ENCODE data around the gene HSD3B1.
"Not testable (repeated sequence)": the region's sequence is repeated elsewhere in the genome, so short reads cannot be mapped to it uniquely, and the experiment has no call there.

The HSD3B1 gene

DNA sequence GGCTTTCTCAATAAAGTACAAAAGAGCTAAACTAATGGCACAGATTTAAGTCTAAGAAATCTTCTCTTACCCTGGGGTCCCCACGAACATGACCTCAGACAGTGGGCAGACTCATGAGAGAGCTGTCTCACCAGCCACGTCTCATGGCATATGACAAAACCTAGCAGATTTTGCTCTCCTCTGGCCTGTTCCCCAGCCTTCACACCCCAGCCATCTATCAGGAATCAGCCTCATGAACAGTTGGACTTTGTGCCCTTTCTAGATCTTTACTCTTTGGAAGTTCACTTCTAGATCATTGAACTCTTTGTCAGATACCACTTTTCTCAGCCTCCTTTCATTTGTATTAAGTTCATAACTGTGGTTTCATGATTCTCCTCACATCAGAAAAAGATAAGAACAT is 14.2 kb upstream of the HSD3B1 start:
- DNase-seq: no peak

DNA sequence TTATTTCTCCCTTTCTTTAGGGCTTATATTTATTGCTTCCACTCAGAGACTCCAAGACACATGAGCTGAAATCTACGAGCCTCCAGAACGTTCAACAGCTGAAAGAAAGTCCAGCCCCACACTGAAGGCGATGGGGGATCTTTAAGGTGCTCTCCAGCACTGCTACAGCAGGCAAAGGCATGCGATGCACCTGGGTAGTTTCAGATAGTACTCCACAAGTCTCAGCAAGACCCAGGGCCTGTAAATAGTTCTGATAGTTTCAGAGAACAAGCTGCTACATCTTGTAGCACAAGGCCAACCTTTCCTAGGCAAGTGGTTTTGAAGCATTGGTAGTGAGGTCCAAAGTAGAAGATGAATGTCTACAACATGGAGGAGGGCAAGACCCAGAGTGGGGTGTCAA is 2.2 kb upstream of the HSD3B1 start:
- DNase-seq: no peak

DNA sequence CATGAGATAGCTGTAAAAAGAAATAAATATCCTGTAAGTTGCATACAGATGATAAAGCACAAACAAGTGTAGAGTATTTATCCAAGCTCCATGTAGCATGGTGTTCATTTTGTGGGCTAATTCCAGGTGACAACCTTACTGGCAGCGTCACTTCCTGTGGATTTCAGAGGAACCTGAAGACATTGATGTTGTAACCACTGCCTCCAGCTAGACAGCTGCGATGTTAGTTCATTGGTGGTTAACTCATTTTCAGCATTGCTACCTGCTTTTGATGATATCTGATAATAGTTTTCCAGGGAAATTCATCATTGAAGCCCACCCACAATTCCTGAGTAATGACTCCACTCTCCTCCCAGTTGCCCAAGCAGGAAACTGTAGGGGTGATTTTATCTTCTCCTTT is 3.0 kb downstream of the HSD3B1 start:
- DNase-seq: no peak

DNA sequence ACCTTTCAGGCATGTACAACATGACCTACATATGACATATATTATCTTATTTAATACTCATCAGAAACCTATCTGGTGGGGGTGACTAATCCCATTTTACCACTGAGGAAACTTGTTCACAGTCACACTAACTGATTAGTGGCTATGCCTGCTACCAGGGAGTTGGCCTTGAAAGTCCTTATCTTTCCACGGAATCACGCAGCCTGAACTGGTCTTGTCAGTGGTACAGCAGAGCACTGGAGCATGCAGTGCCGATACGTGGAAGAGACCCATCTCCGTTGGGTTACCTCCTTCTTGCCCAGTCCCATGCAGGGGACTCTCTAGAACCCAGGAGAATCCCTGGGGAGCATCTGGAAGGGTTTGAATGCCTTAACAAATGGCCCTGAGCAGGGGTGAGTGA is 8.2 kb downstream of the HSD3B1 start:
- DNase-seq: no peak

DNA sequence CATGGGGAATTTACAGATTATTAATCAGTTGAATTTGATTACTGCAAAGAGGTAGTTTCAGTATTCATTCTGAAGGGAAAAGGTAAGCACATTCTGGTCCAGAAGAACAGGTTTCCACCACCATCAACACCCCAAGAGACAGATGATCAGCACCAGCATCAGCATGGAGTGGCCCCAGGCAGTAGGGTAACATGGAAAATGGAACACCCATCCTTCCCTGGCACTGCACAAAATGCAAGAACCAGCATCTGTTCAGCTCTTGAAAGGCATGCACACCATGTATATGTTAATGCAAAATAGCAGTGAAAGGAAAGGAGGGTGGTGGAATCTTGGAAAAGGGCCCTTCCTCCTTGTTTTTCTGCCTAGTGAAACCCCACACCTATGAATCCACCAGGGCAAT is 9.2 kb downstream of the HSD3B1 start:
- no peak for DNase-seq

DNA sequence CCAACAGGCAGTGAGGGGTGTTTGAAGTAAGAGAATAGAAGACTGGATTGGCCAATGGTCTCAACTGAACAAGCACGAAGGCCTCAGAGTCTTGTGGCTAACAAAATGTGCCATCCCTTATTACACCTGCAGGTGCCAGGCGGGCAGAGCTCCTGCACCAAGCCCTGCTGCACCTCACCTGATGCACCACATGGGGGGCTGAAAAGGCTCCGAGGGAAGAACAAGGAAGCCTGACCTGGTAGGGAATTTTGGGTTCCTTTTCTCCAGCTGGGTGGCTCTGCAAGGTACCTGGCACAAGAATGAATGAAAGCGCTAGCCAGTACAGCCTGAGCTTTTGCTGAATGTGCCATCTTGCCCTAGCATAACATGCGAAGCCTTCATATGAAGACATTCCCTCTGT is 9.7 kb downstream of the HSD3B1 start:
- no peak for DNase-seq

DNA sequence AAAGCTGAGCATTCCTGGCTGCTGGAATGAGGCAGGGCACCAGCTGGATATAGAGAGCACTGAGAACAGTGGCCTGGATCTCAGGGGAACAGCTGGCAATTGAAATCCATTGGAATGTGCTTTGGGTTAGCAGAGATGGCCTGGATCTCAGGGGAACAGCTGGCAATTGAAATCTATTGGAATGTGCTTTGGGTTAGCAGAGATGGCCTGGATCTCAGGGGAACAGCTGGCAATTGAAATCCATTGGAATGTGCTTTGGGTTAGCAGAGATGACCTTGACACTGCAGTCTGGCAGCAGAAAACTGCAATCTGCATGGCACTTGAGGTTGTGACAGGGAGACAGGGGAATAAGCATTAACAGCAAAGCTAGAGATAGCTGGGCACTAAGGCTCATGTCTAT is 10.7 kb downstream of the HSD3B1 start:
- not testable (repeated sequence) for DNase-seq

DNA sequence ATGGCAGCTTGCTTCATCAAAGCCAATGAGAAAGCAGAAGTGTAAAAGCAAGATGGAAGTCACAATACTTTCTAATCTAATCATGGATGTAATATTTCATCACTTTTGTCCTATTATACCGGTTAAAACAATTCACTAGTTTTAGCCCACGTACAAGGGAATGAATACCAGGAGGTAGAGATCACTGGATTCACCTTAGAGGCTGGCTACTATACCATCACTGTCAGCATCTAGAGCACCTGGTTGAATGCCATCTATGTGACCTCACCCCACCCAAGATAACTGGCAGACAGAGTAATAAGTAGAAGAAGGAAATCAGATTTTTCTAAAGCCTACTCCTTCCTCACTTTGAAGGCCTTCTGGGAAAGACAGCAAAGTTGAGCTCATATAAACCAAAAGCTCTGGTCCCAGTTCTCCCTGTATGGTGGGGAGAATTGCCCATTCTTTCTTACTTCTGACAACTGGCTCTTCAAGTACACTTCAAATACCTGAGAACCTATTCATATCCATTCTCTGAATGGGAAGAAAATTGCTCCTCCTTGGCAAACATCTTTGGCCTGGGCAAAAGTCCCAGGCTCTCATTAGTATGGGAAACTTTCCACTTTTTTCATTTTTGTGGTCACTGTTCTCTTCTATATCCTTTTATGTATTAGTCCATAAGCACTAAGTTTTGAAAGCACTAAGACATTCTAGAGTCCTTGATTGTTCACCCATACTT is 24.8 kb downstream of the HSD3B1 start:
- DNase-seq: no peak

DNA sequence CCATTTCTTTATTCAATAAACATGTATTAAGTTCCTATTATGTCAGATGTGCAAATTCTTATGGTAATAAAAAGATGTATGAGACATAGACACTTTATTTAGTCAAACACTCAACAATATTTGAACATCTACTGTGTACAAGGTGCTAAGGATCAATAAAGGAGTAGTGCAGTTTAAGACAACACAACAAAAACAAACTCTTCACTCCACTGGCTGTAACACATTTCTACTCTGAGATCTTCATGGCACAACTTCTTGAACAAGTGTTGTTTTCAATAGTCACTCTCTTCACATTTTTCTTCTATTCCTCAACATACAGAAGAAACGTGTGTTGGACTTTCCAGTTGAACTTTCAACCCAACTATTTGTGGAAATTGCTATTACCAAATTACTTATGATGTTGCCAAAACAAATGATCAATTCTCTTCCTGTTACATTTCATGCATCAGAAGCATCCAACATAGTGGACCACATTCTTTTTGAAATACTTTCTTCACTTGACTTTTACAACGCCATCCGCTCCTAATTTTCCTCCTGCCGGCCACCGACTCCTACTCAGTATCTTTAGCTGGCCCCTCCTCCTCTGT is 25.4 kb downstream of the HSD3B1 start:
- DNase-seq: no peak

DNA sequence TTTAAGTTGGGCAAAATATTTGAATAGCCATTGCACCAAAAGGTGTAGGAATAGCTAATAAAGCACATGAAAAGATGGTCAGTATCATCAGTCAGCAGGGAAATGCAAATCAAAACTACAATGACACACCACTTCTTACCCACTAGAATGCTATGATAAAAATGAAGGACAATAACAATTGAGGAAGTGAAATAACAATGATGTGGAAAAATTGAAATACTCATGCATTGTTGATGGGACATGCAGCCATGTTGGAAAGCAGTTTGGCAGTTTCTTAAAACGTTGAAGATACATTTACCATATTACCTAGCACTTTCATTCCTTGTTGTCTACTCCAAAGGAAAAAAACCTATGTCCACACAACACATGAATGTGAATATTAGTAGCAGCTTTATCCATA is 28.4 kb downstream of the HSD3B1 start:
- DNase-seq: no peak

DNA sequence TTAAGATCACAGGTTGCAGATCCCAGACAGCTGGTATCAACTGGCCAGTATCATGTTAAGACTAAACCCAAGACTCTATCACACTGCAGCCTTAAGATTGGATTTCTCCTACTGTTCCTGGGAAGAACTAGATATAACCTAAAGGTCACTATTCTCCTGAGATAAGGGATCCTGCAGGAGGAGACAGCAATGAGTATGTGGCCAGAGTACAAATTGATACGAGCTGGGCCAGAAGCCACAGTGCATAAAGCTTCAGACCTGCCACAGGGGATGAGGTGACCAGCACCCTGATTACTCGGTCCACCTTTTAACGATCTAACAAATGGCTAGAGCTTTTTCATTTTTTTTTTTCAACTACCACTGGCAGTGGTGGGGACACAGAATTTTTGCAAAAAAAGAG is 31.0 kb downstream of the HSD3B1 start:
- no peak for DNase-seq

DNA sequence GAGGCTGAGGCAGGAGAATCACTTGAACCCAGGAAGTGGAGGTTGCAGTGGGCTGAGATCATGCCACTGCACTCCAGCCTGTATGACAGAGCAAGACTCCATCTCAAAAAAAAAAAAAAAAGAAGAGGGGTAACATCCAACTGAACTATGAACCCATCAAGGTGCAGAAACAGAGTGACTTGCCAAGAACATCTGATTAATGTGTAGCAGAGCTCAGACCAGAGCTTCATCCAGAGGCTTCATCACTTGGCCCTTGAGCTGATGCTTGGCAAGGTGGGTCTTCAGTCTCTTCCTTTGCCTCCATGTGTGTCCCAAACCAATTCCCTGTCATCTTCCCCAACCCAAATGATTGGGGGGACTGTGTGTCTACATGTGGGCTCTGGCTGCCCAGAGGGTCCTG is 32.6 kb downstream of the HSD3B1 start:
- no peak for DNase-seq

DNA sequence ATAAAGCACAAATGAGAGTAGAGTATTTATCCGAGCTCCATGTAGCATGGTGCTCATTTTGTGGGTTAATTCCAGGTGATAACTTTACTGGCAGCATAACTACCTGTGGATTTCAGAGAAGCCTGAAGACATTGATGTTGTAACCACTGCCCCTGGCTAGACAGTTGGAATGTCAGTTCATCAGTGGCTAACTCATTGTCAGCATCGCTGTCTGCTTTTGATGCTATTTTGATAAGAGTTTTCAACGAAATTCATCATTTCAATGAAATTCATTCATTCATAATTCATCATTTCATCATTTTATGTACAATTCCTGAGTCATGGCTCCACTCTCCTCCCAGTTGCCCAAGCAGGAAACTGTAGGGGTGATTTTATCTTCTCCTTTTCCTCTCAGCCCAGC is 34.4 kb downstream of the HSD3B1 start:
- no peak for DNase-seq

DNA sequence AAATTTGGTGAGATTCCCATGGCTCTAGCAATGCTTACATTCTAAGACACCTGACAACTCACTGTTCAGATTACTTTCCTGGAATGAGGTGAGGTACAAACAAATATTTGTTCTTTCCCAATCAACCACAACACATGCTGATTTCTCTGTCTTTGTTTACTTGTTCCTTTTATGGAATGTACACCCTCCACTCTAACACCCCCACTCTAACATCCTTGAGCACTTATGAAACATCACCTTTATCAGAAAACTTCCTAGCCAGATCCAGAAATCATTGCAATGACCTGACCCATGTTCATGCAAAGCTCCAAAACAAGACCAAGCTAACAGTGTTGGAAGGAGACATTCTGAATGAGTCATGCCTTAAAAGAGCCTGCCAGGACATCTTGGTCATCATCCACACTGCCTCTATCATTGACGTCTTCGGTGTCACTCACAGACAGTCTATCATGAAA is 35.5 kb downstream of the HSD3B1 start:
- no peak for DNase-seq

DNA sequence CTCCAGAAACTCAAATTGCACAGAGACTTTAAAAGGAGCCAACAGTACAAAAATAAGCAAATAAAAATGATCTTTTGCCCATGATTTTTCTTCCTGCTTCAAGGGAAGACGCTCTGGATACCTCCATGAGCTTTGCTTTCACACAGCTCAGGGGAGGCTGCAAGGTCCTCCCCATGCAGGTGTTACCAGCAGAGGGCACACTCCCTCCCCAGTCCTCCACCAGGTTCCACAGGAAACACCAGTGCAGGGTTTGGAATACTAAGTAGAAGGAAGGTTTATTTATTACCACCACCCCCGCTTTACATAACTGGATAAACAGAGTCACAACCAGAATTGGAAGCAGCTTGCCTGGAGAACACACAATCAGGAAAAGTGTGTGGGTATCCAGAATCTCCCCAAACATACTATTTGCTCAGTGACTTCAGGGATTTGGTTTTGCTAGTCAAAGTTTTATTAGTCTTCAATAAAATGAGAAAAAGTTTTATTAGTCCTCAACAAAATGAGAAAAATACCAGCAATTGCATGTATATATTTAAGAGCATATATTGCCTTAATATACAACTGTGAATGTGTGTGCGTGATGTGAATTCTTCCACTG is 37.3 kb downstream of the HSD3B1 start:
- DNase-seq: no peak

DNA sequence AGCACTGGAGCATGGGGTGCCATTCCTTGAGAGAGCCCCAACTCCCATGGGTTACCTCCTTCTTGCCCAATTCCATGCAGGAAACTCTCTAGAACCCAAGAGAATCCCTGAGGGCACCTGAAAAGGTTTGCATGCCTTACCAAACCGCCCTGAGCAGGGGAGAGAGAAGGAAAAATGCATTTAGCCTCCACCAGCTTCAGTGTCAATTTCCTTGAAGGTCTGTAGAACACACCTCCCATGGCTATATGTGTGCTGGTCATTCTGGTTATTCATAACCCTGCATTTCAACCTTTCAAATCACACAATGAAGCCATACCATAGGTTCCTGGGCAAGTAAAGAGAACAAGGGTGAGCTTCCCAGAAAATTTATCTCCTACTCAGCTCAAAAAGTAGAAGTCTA is 39.6 kb downstream of the HSD3B1 start:
- no peak for DNase-seq

DNA sequence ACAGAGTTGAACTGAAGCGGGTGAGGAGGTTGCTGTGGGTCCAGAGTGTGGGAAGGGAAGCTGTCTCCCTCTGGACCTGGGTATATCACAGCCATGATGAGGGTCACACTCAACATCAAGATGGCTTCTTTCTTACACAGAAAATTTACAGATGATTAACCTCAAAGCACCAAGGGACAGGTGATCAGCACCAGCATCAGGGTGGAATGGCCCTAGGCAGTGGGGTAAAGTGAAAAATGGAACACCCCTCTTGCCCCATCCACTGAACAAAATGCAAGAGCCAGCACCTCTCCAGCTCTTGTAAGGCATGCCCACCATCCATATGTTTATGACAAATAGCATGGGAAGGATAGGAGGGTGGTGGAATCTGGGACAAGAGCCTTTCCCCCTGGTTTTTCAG is 40.3 kb downstream of the HSD3B1 start:
- no peak for DNase-seq

DNA sequence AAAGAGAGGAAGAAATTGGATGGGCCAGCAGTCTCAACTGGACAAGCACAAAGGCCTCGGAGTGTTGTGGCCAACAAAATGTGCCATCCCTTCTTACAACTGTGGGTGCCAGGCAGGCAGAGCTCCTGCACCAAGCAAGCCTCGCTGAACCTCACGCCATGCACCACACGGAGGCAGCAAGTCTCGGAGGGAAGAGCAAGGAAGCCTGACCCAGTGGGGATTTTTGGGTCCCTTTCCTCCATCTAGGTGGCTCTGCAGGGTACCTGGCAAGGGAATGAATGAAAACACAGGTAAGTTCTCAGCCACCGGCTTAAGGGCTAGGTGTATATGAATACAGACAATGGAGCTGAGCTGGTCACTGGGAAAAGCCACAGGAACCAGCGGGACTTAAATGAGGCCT is 40.8 kb downstream of the HSD3B1 start:
- DNase-seq: no peak

DNA sequence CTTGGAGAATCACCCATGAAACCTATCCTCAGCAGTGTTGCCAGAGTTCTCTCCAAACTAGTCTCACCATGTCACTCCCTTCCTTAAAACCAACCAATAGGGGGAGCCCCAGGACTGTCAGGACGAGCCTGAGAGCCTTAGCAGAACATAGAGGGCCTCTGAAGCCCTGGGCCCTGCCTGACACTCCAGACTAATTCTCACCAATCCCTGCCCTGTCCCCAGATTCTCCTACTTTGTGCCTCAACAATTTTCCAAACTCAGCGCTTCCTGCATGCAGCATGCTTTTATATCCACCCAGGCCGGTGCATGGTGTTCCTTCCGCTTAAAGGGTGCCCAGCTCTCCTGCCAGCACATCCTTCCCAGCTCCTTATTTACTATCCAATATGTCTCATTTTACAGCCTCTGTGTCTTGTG is 42.7 kb downstream of the HSD3B1 start:
- no peak for DNase-seq

DNA sequence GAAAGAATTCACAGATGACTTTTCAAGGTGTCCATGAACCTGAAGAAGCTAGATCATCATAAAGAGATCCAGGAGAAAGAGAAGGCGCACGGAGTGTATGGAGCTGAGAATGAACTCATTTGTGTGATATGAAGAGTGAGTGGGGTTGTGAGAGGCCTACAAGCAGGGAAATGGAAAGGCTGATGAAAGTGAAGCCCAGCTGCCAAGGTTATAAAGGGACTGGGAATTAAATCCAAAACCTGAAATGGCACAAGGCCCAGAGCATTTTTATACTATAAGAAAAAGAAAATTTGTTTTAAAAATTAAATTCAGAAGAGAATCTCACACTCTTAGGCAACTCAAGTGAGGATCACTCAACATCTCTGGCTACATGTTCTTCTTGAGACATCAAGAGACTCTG is 43.4 kb downstream of the HSD3B1 start:
- DNase-seq: no peak

DNA sequence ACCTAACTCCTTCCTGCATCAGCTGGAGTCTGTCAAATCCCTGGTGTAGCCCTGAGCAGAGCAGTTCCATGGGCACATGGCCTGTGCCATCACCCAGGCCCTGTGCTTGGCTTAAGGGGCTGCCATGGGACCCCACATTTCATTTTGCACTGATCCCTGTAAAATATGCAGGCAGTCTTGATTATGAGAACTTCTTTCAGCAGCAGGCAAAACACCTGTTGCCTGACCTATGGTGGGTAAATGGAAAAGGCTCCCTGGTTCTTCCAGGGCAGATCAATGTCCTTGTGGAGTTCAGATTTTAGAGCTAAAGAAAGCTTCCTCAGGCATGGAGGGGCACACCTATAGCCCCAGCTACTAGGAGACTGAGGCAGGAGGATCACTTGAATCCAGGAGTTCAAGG is 44.2 kb downstream of the HSD3B1 start:
- DNase-seq: no peak

DNA sequence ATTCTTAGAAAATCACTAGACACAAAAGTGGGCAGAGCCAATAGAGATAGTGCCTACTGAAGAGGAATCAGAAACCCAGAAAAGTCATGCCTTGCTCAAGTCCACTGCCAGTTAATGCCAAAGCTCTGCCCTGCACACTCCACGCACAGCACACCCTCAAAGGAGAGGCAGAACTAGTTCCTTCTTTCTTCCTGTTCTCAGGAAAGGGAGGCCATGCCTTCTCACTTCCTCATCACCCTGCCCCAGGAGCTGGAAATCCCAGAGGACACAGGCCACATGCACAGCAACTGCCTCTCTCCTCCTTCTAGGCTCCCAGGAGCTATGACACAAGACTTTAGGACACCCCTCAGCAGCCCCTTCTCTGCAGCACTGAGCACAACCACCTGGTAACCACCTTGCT is 45.6 kb downstream of the HSD3B1 start:
- DNase-seq: not testable (repeated sequence)

DNA sequence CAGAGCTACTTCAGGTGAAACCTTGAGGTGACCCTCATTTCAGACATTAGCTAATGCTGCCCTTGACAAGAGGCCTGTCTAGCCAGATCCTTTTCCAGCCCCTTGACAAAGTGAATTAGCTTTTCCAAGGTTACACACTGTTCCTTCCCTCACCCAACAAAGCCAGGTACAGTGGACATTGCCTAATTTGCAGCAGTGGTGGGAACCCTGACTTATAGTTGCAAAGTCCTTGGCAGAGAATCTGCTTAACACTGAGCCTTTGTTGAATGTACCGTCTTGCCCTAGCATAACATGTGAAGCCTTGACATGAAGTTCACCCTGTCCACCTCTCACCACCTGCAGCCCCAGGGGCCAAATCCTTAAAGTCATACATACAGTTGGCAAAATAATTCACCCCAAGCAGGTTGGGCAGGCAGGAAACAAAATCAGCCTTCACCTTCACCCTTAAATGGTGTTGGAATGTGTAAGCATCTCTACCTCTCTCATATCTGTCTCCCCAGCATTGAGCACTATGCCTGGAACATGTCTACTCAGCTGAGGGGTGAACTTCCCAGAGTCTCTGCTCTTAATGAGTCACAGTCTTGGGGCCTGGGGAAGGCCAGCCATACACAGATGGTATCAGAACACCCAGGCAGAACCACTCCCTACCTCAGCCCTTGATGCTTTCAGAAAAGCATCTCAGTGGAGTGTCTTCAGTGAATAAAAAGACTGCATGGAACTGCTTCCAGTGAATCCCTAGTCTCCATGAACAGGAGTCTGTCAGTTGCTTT is 46.5 kb downstream of the HSD3B1 start:
- not testable (repeated sequence) for DNase-seq

DNA sequence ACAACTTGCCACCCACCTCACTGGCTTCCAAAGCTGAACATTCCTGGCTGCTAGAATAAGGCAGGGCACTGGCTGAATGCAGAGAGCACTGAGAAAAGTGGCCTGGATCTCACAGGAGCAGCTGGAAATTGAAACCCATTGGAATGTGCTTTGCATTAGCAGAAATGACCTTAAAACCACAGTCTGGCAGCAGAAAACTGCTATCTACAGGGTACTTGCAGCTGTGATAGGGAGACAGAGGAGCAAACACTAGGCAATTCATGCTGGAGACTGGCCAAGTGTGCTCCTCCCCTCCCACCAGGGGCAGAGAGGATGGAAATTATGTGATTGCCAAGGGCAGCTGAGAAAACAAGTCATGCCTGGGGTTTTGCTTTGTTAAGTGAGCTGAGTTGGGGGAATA is 47.2 kb downstream of the HSD3B1 start:
- no peak for DNase-seq

All from CD4-positive, alpha-beta T cell treated with Interleukin-6 for 4 hours (primary cell).